Urothelium cell line (cell line): ENCODE results near the gene RAPGEF6.
A peak's percentile ranks its signal among the peaks of the same experiment; 100 is the strongest.
"Not testable (repeated sequence)": the region's sequence is repeated elsewhere in the genome, so short reads cannot be mapped to it uniquely, and the experiment has no call there.

ENCODE experiments used
- DNase-seq: peaks from one replicate; pipeline ENCODE4 v3.0.0; 2011; ENCODE audit warnings: low spot score, mixed read lengths
- FAIRE-seq: peaks from 2 replicates; lab custom pipeline; 2011; peaks lifted over from hg19 to GRCh38; lab: Jason Lieb, UNC

The RAPGEF6 gene

GRCh38 chr5:131640043-131640856, 5.2 kb upstream of the RAPGEF6 start:
- FAIRE-seq (no peak), DNase-seq (no peak)

GRCh38 chr5:131639148-131639547, 4.1 kb upstream of the RAPGEF6 start:
- DNase-seq (no peak), FAIRE-seq (no peak)

GRCh38 chr5:131637694-131638093, 2.7 kb upstream of the RAPGEF6 start:
- no peak for DNase-seq
- FAIRE-seq: no peak

- FAIRE-seq: no peak
- peak; percentile 19 for DNase-seq
Observed at GRCh38 chr5:131635684-131636572, 899 bp upstream of the RAPGEF6 start.

GRCh38 chr5:131634666-131634995, 398 bp downstream of the RAPGEF6 start:
- peak; percentile 54 for DNase-seq
- FAIRE-seq: no peak

GRCh38 chr5:131634238-131634637, 791 bp downstream of the RAPGEF6 start:
- DNase-seq: no peak
- FAIRE-seq: no peak

GRCh38 chr5:131633830-131634229, 1.2 kb downstream of the RAPGEF6 start:
- no peak for FAIRE-seq
- no peak for DNase-seq

- FAIRE-seq: no peak
- DNase-seq: no peak
Observed at GRCh38 chr5:131630963-131631350, 4.1 kb downstream of the RAPGEF6 start.

- FAIRE-seq: no peak
- DNase-seq: no peak
Observed at GRCh38 chr5:131630208-131630962, 4.6 kb downstream of the RAPGEF6 start.

GRCh38 chr5:131628990-131629389, 6.0 kb downstream of the RAPGEF6 start:
- peak; percentile 38 for DNase-seq
- FAIRE-seq: peak; percentile 53

- DNase-seq (no peak), FAIRE-seq (no peak)
Observed at GRCh38 chr5:131627207-131627865, 7.7 kb downstream of the RAPGEF6 start.

GRCh38 chr5:131622633-131623032, 12.4 kb downstream of the RAPGEF6 start:
- no peak for FAIRE-seq
- peak; percentile 61 for DNase-seq

- not testable (repeated sequence) for DNase-seq, FAIRE-seq
Observed at GRCh38 chr5:131621164-131621563, 13.9 kb downstream of the RAPGEF6 start.

- FAIRE-seq (no peak), DNase-seq (no peak)
Observed at GRCh38 chr5:131619102-131619501, 15.9 kb downstream of the RAPGEF6 start.

- no peak for DNase-seq
- no peak for FAIRE-seq
Observed at GRCh38 chr5:131617140-131617822, 17.7 kb downstream of the RAPGEF6 start.

- DNase-seq (no peak), FAIRE-seq (no peak)
Observed at GRCh38 chr5:131615957-131616356, 19.1 kb downstream of the RAPGEF6 start.

- FAIRE-seq (no peak), DNase-seq (no peak)
Observed at GRCh38 chr5:131613423-131613822, 21.6 kb downstream of the RAPGEF6 start.

- FAIRE-seq (no peak), DNase-seq (no peak)
Observed at GRCh38 chr5:131611064-131611381, 24.0 kb downstream of the RAPGEF6 start.

- peak; percentile 35 for FAIRE-seq
Observed at GRCh38 chr5:131610198-131611063, 24.6 kb downstream of the RAPGEF6 start.

More at GRCh38 chr5:131610198-131611063, 24.6 kb downstream of the RAPGEF6 start:
- DNase-seq: peak; percentile 59
